GM12864 (cell line): ENCODE measurements around the gene SHLD2.
"Not testable (repeated sequence)": the region's sequence is repeated elsewhere in the genome, so short reads cannot be mapped to it uniquely, and the experiment has no call there.

ENCODE experiments used
- DNase-seq: peaks from one replicate; pipeline ENCODE4 v3.0.0-alpha.2; 2011; ENCODE audit warnings: low read depth
- H3K4me3 ChIP-seq: 2 replicates; pipeline ENCODE4 v1.5.1; 2011; ENCODE audit warnings: mild to moderate bottlenecking, low read depth, low read length, control low read depth
- CTCF ChIP-seq: IDR thresholded peaks from 2 replicates; pipeline ENCODE4 v1.5.1; 2011; ENCODE audit warnings: low read depth, mild to moderate bottlenecking, moderate library complexity, low read length, control low read depth, inconsistent platforms; ENCODE audit errors: missing control alignments

SHLD2 gene

GRCh38 chr10:87072449-87072848 lies 22.6 kb upstream of the SHLD2 start:
- TF ChIP-seq CTCF: no peak

DNA sequence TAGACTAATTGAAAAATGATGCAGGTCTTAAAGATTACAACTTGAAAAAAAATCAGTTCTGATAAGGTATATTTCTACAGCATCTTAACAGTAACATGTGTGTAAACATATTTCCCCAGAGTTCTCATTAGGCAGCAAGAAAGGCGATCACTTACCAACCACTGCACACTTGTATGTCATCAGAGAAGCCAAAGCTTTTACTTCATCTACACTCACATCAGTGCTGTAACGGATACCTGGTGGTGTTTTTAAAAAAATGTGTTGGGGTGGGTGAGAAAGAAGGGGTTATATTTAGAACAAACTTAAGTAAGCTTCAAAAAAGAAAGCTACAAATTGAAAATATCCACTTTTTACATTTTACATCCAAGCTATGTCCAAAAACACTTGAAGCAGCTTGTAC lies 18.6 kb upstream of the SHLD2 start:
- DNase-seq, H3K4me3 ChIP-seq: not testable (repeated sequence)

More at GRCh38 chr10:87072449-87072848, 22.6 kb upstream of the SHLD2 start:
- DNase-seq: no peak
- no peak overlapping the region for H3K4me3 ChIP-seq

GRCh38 chr10:87079106-87079836 lies 15.7 kb upstream of the SHLD2 start:
- TF ChIP-seq CTCF: no peak
- DNase-seq: no peak
- H3K4me3 ChIP-seq: no peak overlapping the region

GRCh38 chr10:87080621-87081020 lies 14.4 kb upstream of the SHLD2 start:
- H3K4me3 ChIP-seq, DNase-seq: not testable (repeated sequence)

DNA sequence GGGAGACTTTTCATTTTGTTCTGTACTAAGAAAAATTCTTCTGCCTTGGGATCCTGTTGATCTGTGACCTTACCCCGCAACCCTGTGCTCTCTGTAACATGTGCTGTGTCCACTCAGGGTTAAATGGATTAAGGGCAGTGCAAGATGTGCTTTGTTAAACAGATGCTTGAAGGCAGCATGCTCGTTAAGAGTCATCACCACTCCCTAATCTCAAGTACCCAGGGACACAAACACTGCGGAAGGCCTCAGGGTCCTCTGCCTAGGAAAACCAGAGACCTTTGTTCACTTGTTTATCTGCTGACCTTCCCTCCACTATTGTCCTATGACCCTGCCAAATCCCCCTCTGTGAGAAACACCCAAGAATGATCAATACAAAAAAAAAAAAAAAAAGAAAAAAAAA lies 13.4 kb upstream of the SHLD2 start:
- DNase-seq, H3K4me3 ChIP-seq: not testable (repeated sequence)

DNA sequence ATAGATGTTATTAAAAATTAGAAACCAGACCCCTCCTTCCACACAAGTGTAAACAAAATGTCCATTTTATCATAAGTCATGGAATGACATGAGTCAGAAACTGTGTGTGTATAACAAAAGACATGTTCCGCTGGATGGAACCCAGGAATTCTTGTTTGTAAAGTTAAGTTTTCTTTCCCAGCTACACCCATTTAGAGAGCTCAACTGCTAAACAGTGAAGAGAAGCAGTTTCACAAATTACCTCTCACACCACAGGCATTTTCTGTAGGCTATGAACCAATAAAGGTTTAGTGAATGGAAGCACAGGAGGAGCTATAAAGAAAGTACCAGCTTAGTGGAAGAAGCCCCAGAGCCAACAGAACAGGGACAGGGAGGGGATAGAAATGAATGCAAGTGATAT lies 12.8 kb upstream of the SHLD2 start:
- H3K4me3 ChIP-seq, DNase-seq: not testable (repeated sequence)

GRCh38 chr10:87083576-87084290 lies 11.3 kb upstream of the SHLD2 start:
- DNase-seq, H3K4me3 ChIP-seq: not testable (repeated sequence)

GRCh38 chr10:87084291-87084782 lies 10.7 kb upstream of the SHLD2 start:
- DNase-seq: not testable (repeated sequence)

DNA sequence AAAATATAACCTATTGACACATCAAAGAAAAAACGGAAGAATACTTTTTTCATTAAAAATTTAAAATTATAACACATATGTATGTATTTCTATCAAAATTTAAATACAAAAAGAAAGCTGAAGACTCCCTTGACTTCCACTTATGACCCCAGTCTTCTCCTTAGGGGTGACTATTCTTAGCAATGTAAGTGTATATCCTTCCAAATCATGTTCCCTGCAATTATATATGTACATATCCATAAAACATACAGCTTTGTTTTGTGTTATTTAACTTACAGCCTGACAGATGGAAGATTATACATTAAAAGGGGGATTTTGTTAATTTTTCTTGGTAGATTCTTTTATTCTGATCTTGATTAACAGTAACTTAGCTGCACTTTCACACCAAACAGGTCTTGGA lies 9.5 kb upstream of the SHLD2 start:
- H3K4me3 ChIP-seq: no peak overlapping the region
- no peak for TF ChIP-seq CTCF
- DNase-seq: no peak

More at GRCh38 chr10:87084291-87084782, 10.7 kb upstream of the SHLD2 start:
- not testable (repeated sequence) for H3K4me3 ChIP-seq

- no peak for DNase-seq
- no peak overlapping the region for H3K4me3 ChIP-seq
- TF ChIP-seq CTCF: no peak
Observed at GRCh38 chr10:87089746-87090145, 5.3 kb upstream of the SHLD2 start.
